Fibroblast of lung (primary cell): ENCODE data around the gene OPRD1.

Experiments used
- CTCF ChIP-seq, 2 donors: IDR thresholded peaks in 1 of 2; conservative IDR thresholded peaks in 1 of 2; 1 replicate in 1 of 2; 2 replicates in 1 of 2; pipeline ENCODE4 v1.5.1; 2011 to 2012; ENCODE audit warnings: low read length in 2 of 2, control low read depth in 1 of 2, inconsistent platforms in 1 of 2, low read depth in 1 of 2, mild to moderate bottlenecking in 1 of 2
- EZH2 ChIP-seq: IDR thresholded peaks from 2 replicates; pipeline ENCODE4 v1.5.1; 2012; ENCODE audit warnings: low read length, control low read depth, mild to moderate bottlenecking; ENCODE audit errors: missing control alignments

- TF ChIP-seq EZH2, result no peak
- no peak for TF ChIP-seq CTCF (conservative IDR thresholded peaks at IDR 0.05 in 1 of 2, IDR thresholded peaks at IDR 0.05 in 1 of 2; ENCODE audit: low read depth in 1 of 2, low read length in 2 of 2)
These were observed 2.0 kb downstream of the OPRD1 start for GRCh38 chr1:28813931-28814465.
